Skin epidermis (tissue), 12 donors: ENCODE results near the gene PPP1R18.
A peak's percentile ranks its signal among the peaks of the same experiment; 100 is the strongest.

Experiments
- H3K27ac ChIP-seq, 21 experiments: fragments of 200-600 bp; sonication (generic) in 11 of 21; one replicate each; pipeline ENCODE4 v1.5.0; 2020; ENCODE audit warnings: mild to moderate bottlenecking in 3 of 21, inconsistent platforms in 2 of 21, moderate library complexity in 2 of 21
- H3K4me3 ChIP-seq, 7 experiments: fragments of 200-600 bp; sonication (generic) in 2 of 7; one replicate each; pipeline ENCODE4 v1.5.0; 2020; ENCODE audit warnings: inconsistent platforms in 2 of 7, mild to moderate bottlenecking in 2 of 7, moderate library complexity in 1 of 7

Gene PPP1R18

DNA sequence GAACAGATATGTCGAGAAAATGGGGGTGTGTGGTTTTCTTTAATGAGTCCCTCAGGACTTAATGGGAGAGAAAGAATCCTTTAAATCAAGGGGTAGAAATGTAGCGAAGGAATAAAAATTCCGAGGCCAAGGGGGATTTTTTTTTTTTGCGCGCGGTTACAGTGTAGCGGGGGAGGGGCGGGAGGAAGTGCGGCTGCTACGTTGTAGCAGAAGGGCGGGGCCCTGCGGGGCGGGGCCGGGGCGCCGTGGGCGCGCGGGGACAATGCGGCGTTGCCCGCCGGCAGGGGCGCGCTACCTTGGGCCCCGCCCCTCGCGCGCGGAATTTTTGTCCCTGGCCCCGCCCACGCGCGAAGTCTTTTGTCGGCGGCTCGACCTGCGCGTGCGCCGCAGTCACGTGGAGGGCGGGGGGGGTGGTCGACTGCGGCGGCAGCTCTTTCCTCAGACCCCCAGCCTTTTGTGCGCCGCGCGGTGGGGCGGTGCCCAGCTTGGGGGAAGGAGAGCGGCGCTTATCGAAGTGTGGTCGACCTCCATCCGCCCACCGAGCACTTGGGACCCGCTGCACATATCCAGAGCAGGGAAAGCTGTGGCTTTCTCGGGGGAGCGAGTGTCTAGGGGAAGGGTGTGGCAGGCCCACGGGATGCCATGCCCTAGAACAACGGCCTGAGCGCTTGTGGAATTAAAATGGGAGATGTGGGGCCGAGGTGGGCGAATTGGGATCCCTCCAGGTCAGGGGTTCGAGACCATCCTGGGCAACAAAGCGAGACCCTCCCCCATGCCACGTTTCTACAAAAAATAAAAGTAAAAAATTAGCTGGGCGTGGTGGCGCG lies 35.0 kb upstream of the PPP1R18 start:
- H3K27ac ChIP-seq = peak overlapping the region; percentile 71 to 99 (median 95)
- peak overlapping the region; percentile 70 to 91 (median 81) for H3K4me3 ChIP-seq

GRCh38 chr6:30720738-30721197 lies 34.3 kb upstream of the PPP1R18 start:
- peak overlapping the region; percentile 71 to 99 (median 95) for H3K27ac ChIP-seq
- H3K4me3 ChIP-seq = peak overlapping the region; percentile 70 to 91 (median 81)

GRCh38 chr6:30719791-30720737 lies 33.6 kb upstream of the PPP1R18 start, which contains the start of gene TUBB:
TUBB (plus strand) TSS chr6:30720352; CDS start chr6:30720507, 155 bp downstream.
- peak within 1 kb of the TSS; percentile 70 to 91 (median 81) for H3K4me3 ChIP-seq
- H3K27ac ChIP-seq = peak within 1 kb of the TSS; percentile 71 to 99 (median 95)

- Histone ChIP-seq H3K4me3 (peak overlapping the region; percentile 70 to 91 (median 81)), H3K27ac (peak overlapping the region in 20 of 21 experiments; percentile 71 to 99 (median 94))
Observed at GRCh38 chr6:30719356-30719755, 32.9 kb upstream of the PPP1R18 start.

DNA sequence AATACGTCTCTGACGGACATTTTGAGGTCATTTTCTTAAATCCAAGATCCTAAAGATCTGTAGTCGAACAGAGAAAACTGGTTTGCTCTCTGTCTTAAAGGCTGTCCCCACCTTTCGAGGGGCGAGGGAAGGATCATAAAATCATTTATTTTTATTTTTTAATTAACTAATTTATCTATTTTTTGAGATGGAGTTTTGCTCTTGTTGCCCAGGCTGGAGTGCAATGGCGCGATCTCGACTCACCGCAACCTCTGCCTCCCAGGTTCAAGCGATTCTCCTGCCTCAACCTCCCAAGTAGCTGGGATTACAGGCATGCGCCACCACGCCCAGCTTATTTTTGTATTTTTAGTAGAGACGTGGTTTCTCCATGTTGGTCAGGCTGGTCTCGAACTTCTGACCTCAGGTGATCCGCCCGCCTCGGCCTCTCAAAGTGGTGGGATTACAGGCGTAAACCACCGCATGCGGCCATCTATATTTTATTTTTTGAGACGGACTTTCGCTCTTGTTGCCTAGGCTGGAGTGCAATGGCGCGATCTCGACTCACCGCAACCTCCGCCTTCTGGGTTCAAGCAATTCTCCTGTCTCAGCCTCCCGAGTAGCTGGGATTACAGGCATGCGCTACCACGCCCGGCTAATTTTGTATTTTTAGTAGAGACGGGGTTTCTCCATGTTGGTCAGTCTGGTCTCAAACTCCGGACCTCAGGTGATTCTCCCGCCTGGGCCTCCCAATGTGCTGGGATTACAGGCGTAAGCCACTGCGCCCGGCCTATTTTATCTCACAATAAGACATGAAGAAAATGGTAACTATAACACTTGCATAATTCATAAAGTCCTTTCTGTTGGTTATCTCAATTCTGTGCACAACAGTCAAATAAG lies 31.6 kb upstream of the PPP1R18 start:
- H3K27ac ChIP-seq = peak overlapping the region in 20 of 21 experiments; percentile 4 to 98 (median 84)
- peak overlapping the region; percentile 17 to 63 (median 59) for H3K4me3 ChIP-seq

- peak within 1 kb of the TSS; percentile 54 to 63 (median 59) for H3K4me3 ChIP-seq
- peak within 1 kb of the TSS in 20 of 21 experiments; percentile 77 to 96 (median 87) for H3K27ac ChIP-seq
Observed at GRCh38 chr6:30717129-30717844, 30.8 kb upstream of the PPP1R18 start, which contains the start of gene MDC1. MDC1 (minus strand) TSS chr6:30717281; CDS start chr6:30715175, 2,106 bp downstream.

GRCh38 chr6:30716879-30717128 lies 30.4 kb upstream of the PPP1R18 start:
- Histone ChIP-seq H3K27ac (peak overlapping the region in 20 of 21 experiments; percentile 70 to 93 (median 86)), H3K4me3 (peak overlapping the region; percentile 54 to 63 (median 59))

GRCh38 chr6:30714263-30714662 lies 27.8 kb upstream of the PPP1R18 start:
- Histone ChIP-seq H3K27ac (no peak overlapping the region), H3K4me3 (no peak overlapping the region)

DNA sequence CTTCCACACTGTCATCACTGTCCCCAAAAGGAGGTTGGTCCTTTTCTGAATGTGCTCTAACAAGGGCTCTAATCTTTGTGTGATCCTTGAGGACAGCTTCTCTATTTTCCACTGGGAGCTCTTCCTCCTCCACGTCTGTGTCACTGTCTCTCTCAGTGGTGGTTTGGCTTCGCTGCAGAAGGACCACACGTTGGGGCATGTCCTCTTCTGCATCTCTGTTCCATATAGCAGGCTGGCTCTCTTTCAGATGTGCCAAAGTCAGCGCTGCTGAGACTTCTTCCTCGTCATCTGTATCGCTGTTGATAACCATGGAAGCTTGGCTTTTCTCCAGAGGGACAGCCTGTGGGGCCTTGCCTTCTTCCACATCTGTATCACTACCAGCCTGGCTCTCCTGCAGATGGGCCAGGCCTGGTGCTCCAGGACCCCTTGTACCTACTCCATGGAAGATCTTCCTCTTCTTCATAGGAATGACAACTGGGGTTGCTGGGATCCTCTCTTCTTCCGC lies 26.0 kb upstream of the PPP1R18 start:
- Histone ChIP-seq H3K4me3 (no peak overlapping the region), H3K27ac (peak overlapping the region in 4 of 21 experiments; percentile 19 to 26 (median 22))

DNA sequence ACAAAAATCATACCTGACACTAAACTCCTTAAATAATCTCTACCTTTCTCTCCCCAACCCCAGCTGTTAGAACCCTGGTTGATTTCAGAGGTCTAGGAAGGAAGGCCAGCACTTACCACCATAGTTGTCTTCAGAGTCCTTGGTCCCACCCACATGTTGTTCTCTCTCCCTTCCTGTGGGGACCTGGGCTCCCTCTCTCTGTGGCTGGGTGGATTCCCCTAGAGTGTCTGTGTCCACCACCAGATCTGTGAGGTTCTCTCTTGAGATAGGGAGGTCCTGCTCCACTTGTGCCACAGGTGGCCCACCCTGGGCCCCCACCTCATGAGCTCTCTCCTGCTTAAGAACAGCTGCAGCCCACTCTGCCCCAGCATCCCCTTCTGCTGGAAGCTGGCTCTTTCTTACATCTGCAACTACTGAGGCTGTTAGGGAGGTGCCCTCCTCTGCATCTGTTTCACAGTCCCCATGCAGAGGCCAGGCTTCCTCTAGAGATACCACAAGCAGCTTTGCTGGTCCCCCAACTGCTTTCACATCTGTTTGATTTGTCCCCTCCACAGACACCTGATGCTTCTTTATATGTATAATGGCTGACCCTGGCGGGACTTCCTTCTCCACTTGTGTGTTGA lies 25.4 kb upstream of the PPP1R18 start:
- no peak overlapping the region for H3K4me3 ChIP-seq
- peak overlapping the region in 3 of 21 experiments; percentile 20 to 26 (median 24) for H3K27ac ChIP-seq

GRCh38 chr6:30709101-30709868 lies 22.8 kb upstream of the PPP1R18 start:
- no peak overlapping the region for H3K27ac ChIP-seq
- H3K4me3 ChIP-seq = no peak overlapping the region

GRCh38 chr6:30707281-30707850 lies 20.9 kb upstream of the PPP1R18 start:
- Histone ChIP-seq H3K4me3 (no peak overlapping the region), H3K27ac (peak overlapping the region in 1 of 21 experiments; percentile 58)

- H3K4me3 ChIP-seq = no peak overlapping the region
- H3K27ac ChIP-seq = peak overlapping the region in 1 of 21 experiments; percentile 65
Observed at GRCh38 chr6:30705620-30706019, 19.2 kb upstream of the PPP1R18 start.

- no peak overlapping the region for H3K4me3 ChIP-seq
- H3K27ac ChIP-seq = no peak overlapping the region
Observed at GRCh38 chr6:30703821-30704220, 17.4 kb upstream of the PPP1R18 start.

DNA sequence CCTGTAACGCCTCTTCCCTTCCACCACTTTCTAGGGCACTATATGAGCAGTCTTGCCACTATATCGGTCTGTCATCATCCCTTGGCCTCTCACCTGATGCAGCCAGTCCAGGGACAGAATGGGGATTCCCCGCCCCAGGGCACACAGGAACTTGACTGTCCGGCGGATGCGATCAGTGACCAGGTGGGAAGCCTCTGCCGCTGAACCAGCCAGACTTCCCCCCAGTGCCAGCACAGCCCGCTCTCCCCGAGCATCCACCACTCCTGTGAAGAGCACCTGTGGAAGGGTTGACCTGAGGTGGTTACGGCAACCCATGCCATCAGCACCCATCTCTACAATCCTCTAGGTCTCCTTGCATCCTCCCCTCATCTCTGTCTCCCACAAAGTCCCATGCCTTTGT lies 16.6 kb upstream of the PPP1R18 start:
- Histone ChIP-seq H3K27ac (no peak overlapping the region), H3K4me3 (no peak overlapping the region)

DNA sequence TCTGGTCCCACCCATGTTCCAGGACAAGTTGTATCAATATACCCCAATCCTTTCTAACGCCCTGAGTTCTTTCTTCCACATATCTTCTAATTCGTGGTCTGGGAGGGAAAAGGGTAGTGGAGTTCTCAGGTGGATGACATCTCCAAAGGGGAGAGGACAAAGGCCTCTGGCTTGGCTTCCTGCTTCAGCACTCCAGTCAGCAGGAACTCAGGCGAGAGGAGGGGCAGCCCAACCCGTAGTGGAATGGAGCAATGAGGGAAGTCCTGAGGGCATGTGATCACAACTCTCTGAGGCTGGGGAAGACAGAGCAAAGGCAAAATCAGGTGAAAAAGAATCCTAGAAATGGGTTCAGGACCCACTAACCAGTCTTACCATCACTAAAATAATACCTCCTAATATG lies 13.9 kb upstream of the PPP1R18 start:
- H3K27ac ChIP-seq = no peak overlapping the region
- no peak overlapping the region for H3K4me3 ChIP-seq

GRCh38 chr6:30696432-30696831 lies 10.0 kb upstream of the PPP1R18 start:
- Histone ChIP-seq H3K27ac (no peak overlapping the region), H3K4me3 (no peak overlapping the region)
